Natural killer cell treated with Interleukin-12 subunit alpha and Interleukin-12 subunit beta and Interleukin-15 and Interleukin-18, amount 100 ng/mL, for 72 hours (primary cell): ENCODE data around the gene CNPY1. TPM values are rescaled to one million over a fixed set of nuclear protein-coding genes. Genes with fewer than 3 reads are reported as not detected.
"Not testable (repeated sequence)": the region's sequence is repeated elsewhere in the genome, so short reads cannot be mapped to it uniquely, and the experiment has no call there.

Source experiments
- ATAC-seq, 2 donors: fragments of 150-1000 bp; cut with Tn5 transposase in 1 of 2; sonication (Bioruptor Pico), chemical (Tn5 transposase) in 1 of 2; 2 replicates each; pipeline ENCODE4 v1.10.0; 2021
- DNase-seq: peaks from one replicate; pipeline ENCODE4 v3.0.0; 2022; ENCODE audit warnings: low spot score
- H3K27ac Mint-ChIP-seq, 2 donors: 1 replicate in 1 of 2; 2 replicates in 1 of 2; pipeline ENCODE4 v1.8.0; 2022; ENCODE audit warnings: mixed read lengths in 2 of 2, mild to moderate bottlenecking in 1 of 2, moderate library complexity in 1 of 2
- H3K27me3 Mint-ChIP-seq, 2 donors: 1 replicate in 1 of 2; 2 replicates in 1 of 2; pipeline ENCODE4 v1.8.0; 2022; ENCODE audit warnings: mixed read lengths in 2 of 2
- H3K36me3 Mint-ChIP-seq: one replicate; pipeline ENCODE4 v1.8.0; 2022; ENCODE audit warnings: mixed read lengths
- H3K4me1 Mint-ChIP-seq, 2 donors: 1 replicate in 1 of 2; 2 replicates in 1 of 2; pipeline ENCODE4 v1.8.0; 2022; ENCODE audit warnings: low read depth in 2 of 2, mixed read lengths in 2 of 2, mild to moderate bottlenecking in 1 of 2
- H3K4me3 Mint-ChIP-seq: one replicate; pipeline ENCODE4 v1.8.0; 2022; ENCODE audit warnings: mixed read lengths
- H3K9me3 Mint-ChIP-seq: 2 replicates; pipeline ENCODE4 v1.8.0; 2022; ENCODE audit warnings: mixed read lengths
- total RNA-seq, 2 donors: library from RNA; stranded (reverse); gene quantifications; one replicate each; pipeline ENCODE4 v1.2.3, GENCODE V29; 2022

CNPY1 gene
- total RNA-seq, 2 donors from 2014 or later: not detected

GRCh38 chr7:155527664-155528063, 18.7 kb downstream of the CNPY1 start:
- peaks cover 34 to 40% of the 10 kb centered on the region in 2 donors for H3K27me3 Mint-ChIP-seq
- H3K9me3 Mint-ChIP-seq: no peaks in the 10 kb centered on the region
- H3K36me3 Mint-ChIP-seq: no peaks in the 10 kb centered on the region

GRCh38 chr7:155526225-155526624, 20.1 kb downstream of the CNPY1 start:
- Mint-ChIP-seq H3K27me3 (peaks cover 28 to 30% of the 10 kb centered on the region in 2 donors), H3K9me3 (no peaks in the 10 kb centered on the region), H3K4me1 (no peaks in the 10 kb centered on the region), H3K4me3 (no peak overlapping the region), H3K36me3 (no peaks in the 10 kb centered on the region), H3K27ac (no peak overlapping the region)
- ATAC-seq: no peak
- DNase-seq: no peak

More at GRCh38 chr7:155527664-155528063, 18.7 kb downstream of the CNPY1 start:
- Mint-ChIP-seq H3K4me3 (no peak overlapping the region), H3K4me1 (peaks cover under 1 to 2% of the 10 kb centered on the region in 2 donors), H3K27ac (no peak overlapping the region)
- no peak for DNase-seq
- no peak for ATAC-seq

- Mint-ChIP-seq H3K4me1 (no peaks in the 10 kb centered on the region), H3K27me3 (peaks cover 25 to 34% of the 10 kb centered on the region in 2 donors), H3K4me3 (no peak overlapping the region), H3K9me3 (no peaks in the 10 kb centered on the region), H3K27ac (no peak overlapping the region), H3K36me3 (no peaks in the 10 kb centered on the region)
- ATAC-seq: no peak
- DNase-seq: no peak
Measured at GRCh38 chr7:155524018-155524556, 22.3 kb downstream of the CNPY1 start.

GRCh38 chr7:155523168-155523675, 23.1 kb downstream of the CNPY1 start:
- DNase-seq: no peak
- Mint-ChIP-seq H3K27ac (no peak overlapping the region), H3K27me3 (peaks cover 25 to 39% of the 10 kb centered on the region in 2 donors), H3K4me1 (no peaks in the 10 kb centered on the region), H3K4me3 (no peak overlapping the region), H3K9me3 (no peaks in the 10 kb centered on the region), H3K36me3 (no peaks in the 10 kb centered on the region)
- ATAC-seq: no peak

GRCh38 chr7:155521743-155522398, 24.5 kb downstream of the CNPY1 start:
- Mint-ChIP-seq H3K4me3 (no peak overlapping the region), H3K27ac (no peak overlapping the region), H3K36me3 (no peaks in the 10 kb centered on the region), H3K4me1 (no peaks in the 10 kb centered on the region), H3K9me3 (no peaks in the 10 kb centered on the region), H3K27me3 (peaks cover 32 to 46% of the 10 kb centered on the region in 2 donors)
- no peak for DNase-seq
- ATAC-seq: no peak

- H3K9me3 Mint-ChIP-seq: no peaks in the 10 kb centered on the region
- H3K27ac Mint-ChIP-seq: no peak overlapping the region
- H3K4me3 Mint-ChIP-seq: no peak overlapping the region
- ATAC-seq (no peak), DNase-seq (no peak)
- H3K4me1 Mint-ChIP-seq: no peaks in the 10 kb centered on the region
- H3K36me3 Mint-ChIP-seq: no peaks in the 10 kb centered on the region
- H3K27me3 Mint-ChIP-seq: peaks cover 32 to 42% of the 10 kb centered on the region in 2 donors
Measured at GRCh38 chr7:155521007-155521742, 25.2 kb downstream of the CNPY1 start.

GRCh38 chr7:155520114-155520513, 26.2 kb downstream of the CNPY1 start:
- no peaks in the 10 kb centered on the region for H3K36me3 Mint-ChIP-seq
- no peak for ATAC-seq
- DNase-seq: no peak
- no peak overlapping the region for H3K4me3 Mint-ChIP-seq
- no peaks in the 10 kb centered on the region for H3K9me3 Mint-ChIP-seq
- no peaks in the 10 kb centered on the region for H3K4me1 Mint-ChIP-seq
- H3K27ac Mint-ChIP-seq: no peak overlapping the region
- H3K27me3 Mint-ChIP-seq: peaks cover 33 to 42% of the 10 kb centered on the region in 2 donors

GRCh38 chr7:155519358-155519757, 27.0 kb downstream of the CNPY1 start:
- peaks cover 32 to 41% of the 10 kb centered on the region in 2 donors for H3K27me3 Mint-ChIP-seq
- not testable (repeated sequence) for H3K36me3 Mint-ChIP-seq, H3K4me1 Mint-ChIP-seq, DNase-seq, H3K4me3 Mint-ChIP-seq, H3K9me3 Mint-ChIP-seq, ATAC-seq, H3K27ac Mint-ChIP-seq

GRCh38 chr7:155518633-155519032, 27.7 kb downstream of the CNPY1 start:
- Mint-ChIP-seq H3K4me1 (no peaks in the 10 kb centered on the region), H3K27ac (no peak overlapping the region), H3K9me3 (no peaks in the 10 kb centered on the region), H3K27me3 (peaks cover 37 to 48% of the 10 kb centered on the region in 2 donors), H3K36me3 (no peaks in the 10 kb centered on the region), H3K4me3 (no peak overlapping the region)
- ATAC-seq (no peak), DNase-seq (no peak)

GRCh38 chr7:155517969-155518368, 28.4 kb downstream of the CNPY1 start:
- H3K4me1 Mint-ChIP-seq: no peaks in the 10 kb centered on the region
- peaks cover 37 to 55% of the 10 kb centered on the region in 2 donors for H3K27me3 Mint-ChIP-seq
- no peak overlapping the region for H3K27ac Mint-ChIP-seq
- no peak for DNase-seq
- H3K9me3 Mint-ChIP-seq: no peaks in the 10 kb centered on the region
- no peaks in the 10 kb centered on the region for H3K36me3 Mint-ChIP-seq
- no peak for ATAC-seq
- no peak overlapping the region for H3K4me3 Mint-ChIP-seq

- no peak overlapping the region for H3K27ac Mint-ChIP-seq
- ATAC-seq: no peak
- no peak overlapping the region for H3K4me3 Mint-ChIP-seq
- no peaks in the 10 kb centered on the region for H3K4me1 Mint-ChIP-seq
- no peaks in the 10 kb centered on the region for H3K9me3 Mint-ChIP-seq
- H3K36me3 Mint-ChIP-seq: no peaks in the 10 kb centered on the region
- no peak for DNase-seq
- peaks cover 39 to 60% of the 10 kb centered on the region in 2 donors for H3K27me3 Mint-ChIP-seq
Measured at GRCh38 chr7:155517452-155517851, 28.9 kb downstream of the CNPY1 start.

GRCh38 chr7:155516466-155516865, 29.9 kb downstream of the CNPY1 start:
- no peak for ATAC-seq
- Mint-ChIP-seq H3K9me3 (no peaks in the 10 kb centered on the region), H3K4me1 (no peaks in the 10 kb centered on the region), H3K27ac (no peak overlapping the region), H3K27me3 (peaks cover 43 to 68% of the 10 kb centered on the region in 2 donors), H3K4me3 (no peak overlapping the region), H3K36me3 (no peaks in the 10 kb centered on the region)
- DNase-seq: no peak

- H3K9me3 Mint-ChIP-seq: no peaks in the 10 kb centered on the region
- DNase-seq (no peak), ATAC-seq (no peak)
- no peaks in the 10 kb centered on the region for H3K4me1 Mint-ChIP-seq
- no peak overlapping the region for H3K27ac Mint-ChIP-seq
- no peak overlapping the region for H3K4me3 Mint-ChIP-seq
- H3K36me3 Mint-ChIP-seq: no peaks in the 10 kb centered on the region
- H3K27me3 Mint-ChIP-seq: peaks cover 46 to 73% of the 10 kb centered on the region in 2 donors
Measured at GRCh38 chr7:155515318-155515717, 31.0 kb downstream of the CNPY1 start.

- no peaks in the 10 kb centered on the region for H3K36me3 Mint-ChIP-seq
- H3K27ac Mint-ChIP-seq: no peak overlapping the region
- H3K27me3 Mint-ChIP-seq: peaks cover 46 to 74% of the 10 kb centered on the region in 2 donors
- DNase-seq (no peak), ATAC-seq (no peak)
- peaks cover 2 to 5% of the 10 kb centered on the region in 2 donors for H3K4me1 Mint-ChIP-seq
- no peaks in the 10 kb centered on the region for H3K9me3 Mint-ChIP-seq
- no peak overlapping the region for H3K4me3 Mint-ChIP-seq
Measured at GRCh38 chr7:155514296-155514695, 32.1 kb downstream of the CNPY1 start.
